AG04450 (cell line): ENCODE measurements around the gene CCNYL1. TPM values are rescaled to one million over a fixed set of nuclear protein-coding genes. Genes with fewer than 3 reads are reported as not detected.

Experiments used
- CTCF ChIA-PET: fragments of 300-600, 350-600 bp; formaldehyde crosslinking; extraction: SDS; loops from one replicate; lab custom pipeline; 2022; ENCODE audit warnings: antibody characterized with exemption, inconsistent platforms; lab: Charles Lee
- POLR2A ChIA-PET: fragments of 350-600 bp; formaldehyde crosslinking; extraction: SDS; loops from one replicate; lab custom pipeline; 2021; ENCODE audit warnings: antibody characterized with exemption, inconsistent platforms; lab: Yijun Ruan, JAX
- DNase-seq: peaks from one replicate; pipeline ENCODE4 v3.0.0-alpha.2; 2011; ENCODE audit warnings: low read depth, low spot score
- H3K27ac ChIP-seq: one replicate; pipeline ENCODE4 v1.5.1; 2012; ENCODE audit warnings: low read depth, low read length, control low read depth
- H3K27me3 ChIP-seq: one replicate; pipeline ENCODE4 v1.6.0; 2012; ENCODE audit warnings: low read length; ENCODE audit not compliant: control insufficient read depth, insufficient read depth
- H3K4me3 ChIP-seq: 2 replicates; pipeline ENCODE4 v1.5.1; 2011; ENCODE audit warnings: mild to moderate bottlenecking, low read depth, low read length, control low read depth
- H3K9me3 ChIP-seq: 2 replicates; pipeline ENCODE4 v1.5.1; 2012; ENCODE audit warnings: low read length; ENCODE audit not compliant: control insufficient read depth, insufficient read depth
- CTCF ChIP-seq: IDR thresholded peaks from 2 replicates; pipeline ENCODE4 v1.5.1; 2011; ENCODE audit warnings: low read depth, low read length, control low read depth, inconsistent platforms
- polyA plus RNA-seq: library from polyadenylated mRNA; depleted of rRNA; stranded (reverse); fragments of >200 nt; gene quantifications from 2 replicates; pipeline ENCODE4 v1.2.3, GENCODE V29; 2011

CCNYL1 gene
- polyA plus RNA-seq, 1 experiment, result 20.5 TPM

GRCh38 chr2:207766697-207767460 lies 55.4 kb downstream of the CCNYL1 start:
- no peak for TF ChIP-seq CTCF
- peaks cover 9% of the 10 kb centered on the region for H3K27me3 ChIP-seq
- DNase-seq, result no peak
- H3K4me3 ChIP-seq, result no peak overlapping the region
- no peak overlapping the region for H3K27ac ChIP-seq
- POLR2A ChIA-PET, result no interaction called here
- no peaks in the 10 kb centered on the region; the same call in 1 of the 2 replicates for H3K9me3 ChIP-seq
- CTCF ChIA-PET, result interaction anchor here (2.2 to 3.8 kb wide), 3 partner anchors 21 to 305 kb away, joined by 6 to 31 read pairs (median 13); no protein-coding TSS in a partner anchor

GRCh38 chr2:207767461-207768167 lies 56.2 kb downstream of the CCNYL1 start:
- no peaks in the 10 kb centered on the region; the same call in 1 of the 2 replicates for H3K9me3 ChIP-seq
- TF ChIP-seq CTCF, result peak; percentile 33
- H3K4me3 ChIP-seq, result no peak overlapping the region
- no peak overlapping the region for H3K27ac ChIP-seq
- CTCF ChIA-PET, result interaction anchor here (2.2 to 3.8 kb wide), 3 partner anchors 22 to 304 kb away, joined by 6 to 31 read pairs (median 13); no protein-coding TSS in a partner anchor
- no peak for DNase-seq
- peaks cover 9% of the 10 kb centered on the region for H3K27me3 ChIP-seq
- POLR2A ChIA-PET, result no interaction called here

- Histone ChIP-seq H3K4me3 (peak overlapping the region; percentile 69), H3K9me3 (no peaks in the 10 kb centered on the region; the same call in 1 of the 2 replicates), H3K27me3 (peaks cover 9% of the 10 kb centered on the region), H3K27ac (no peak overlapping the region)
- ChIA-PET CTCF (interaction anchor here (0.5 to 3.8 kb wide), 5 partner anchors 23 to 304 kb away, joined by 3 to 31 read pairs (median 13); no protein-coding TSS in a partner anchor), POLR2A (interaction anchor here (0.6 kb wide), 1 partner anchor 280 kb away, joined by 3 read pairs; no protein-coding TSS in a partner anchor)
- DNase-seq, result no peak
- no peak for TF ChIP-seq CTCF
Observed at GRCh38 chr2:207768168-207768865, 56.9 kb downstream of the CCNYL1 start.

GRCh38 chr2:207768866-207769596 lies 57.6 kb downstream of the CCNYL1 start:
- DNase-seq, result no peak
- no peak overlapping the region for H3K27ac ChIP-seq
- H3K9me3 ChIP-seq, result no peaks in the 10 kb centered on the region; the same call in 1 of the 2 replicates
- H3K27me3 ChIP-seq, result peaks cover 9% of the 10 kb centered on the region
- H3K4me3 ChIP-seq, result peak overlapping the region; percentile 69
- no peak for TF ChIP-seq CTCF
- ChIA-PET CTCF (interaction anchor here (0.5 to 3.6 kb wide), 5 partner anchors 8 to 303 kb away, joined by 3 to 16 read pairs (median 3); no protein-coding TSS in a partner anchor), POLR2A (interaction anchor here (0.6 kb wide), 1 partner anchor 279 kb away, joined by 3 read pairs; no protein-coding TSS in a partner anchor)
